ENCODE data around the gene GPR3.
"Not testable (repeated sequence)": the region's sequence is repeated elsewhere in the genome, so short reads cannot be mapped to it uniquely, and the experiment has no call there.

GPR3 gene

GRCh38 chr1:27431601-27431940, 39.1 kb downstream of the GPR3 start:
- DNase-seq, result no peak

GRCh38 chr1:27432725-27433124, 40.3 kb downstream of the GPR3 start:
- DNase-seq, result not testable (repeated sequence)

DNA sequence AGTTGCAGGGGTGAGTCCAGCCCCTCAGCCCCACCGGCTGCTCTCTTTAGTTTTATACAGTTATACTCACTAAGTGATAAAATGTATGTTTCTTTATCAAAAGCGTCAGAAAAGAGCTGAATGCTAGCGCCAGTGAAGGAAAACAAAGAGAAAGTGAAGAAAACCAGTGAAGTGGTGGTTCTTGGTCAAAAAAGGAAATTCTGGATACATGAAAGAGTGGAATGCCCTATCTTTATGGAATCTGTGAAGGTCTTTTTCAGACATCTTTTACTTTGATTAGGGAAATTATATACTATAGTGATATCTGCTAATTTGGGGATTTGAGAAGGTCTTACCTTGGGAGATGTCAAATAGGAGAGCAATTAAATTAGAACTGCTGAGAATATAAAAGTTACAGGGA, 41.3 kb downstream of the GPR3 start:
- DNase-seq, result no peak

GRCh38 chr1:27435566-27436203, 43.3 kb downstream of the GPR3 start:
- DNase-seq, result no peak

DNA sequence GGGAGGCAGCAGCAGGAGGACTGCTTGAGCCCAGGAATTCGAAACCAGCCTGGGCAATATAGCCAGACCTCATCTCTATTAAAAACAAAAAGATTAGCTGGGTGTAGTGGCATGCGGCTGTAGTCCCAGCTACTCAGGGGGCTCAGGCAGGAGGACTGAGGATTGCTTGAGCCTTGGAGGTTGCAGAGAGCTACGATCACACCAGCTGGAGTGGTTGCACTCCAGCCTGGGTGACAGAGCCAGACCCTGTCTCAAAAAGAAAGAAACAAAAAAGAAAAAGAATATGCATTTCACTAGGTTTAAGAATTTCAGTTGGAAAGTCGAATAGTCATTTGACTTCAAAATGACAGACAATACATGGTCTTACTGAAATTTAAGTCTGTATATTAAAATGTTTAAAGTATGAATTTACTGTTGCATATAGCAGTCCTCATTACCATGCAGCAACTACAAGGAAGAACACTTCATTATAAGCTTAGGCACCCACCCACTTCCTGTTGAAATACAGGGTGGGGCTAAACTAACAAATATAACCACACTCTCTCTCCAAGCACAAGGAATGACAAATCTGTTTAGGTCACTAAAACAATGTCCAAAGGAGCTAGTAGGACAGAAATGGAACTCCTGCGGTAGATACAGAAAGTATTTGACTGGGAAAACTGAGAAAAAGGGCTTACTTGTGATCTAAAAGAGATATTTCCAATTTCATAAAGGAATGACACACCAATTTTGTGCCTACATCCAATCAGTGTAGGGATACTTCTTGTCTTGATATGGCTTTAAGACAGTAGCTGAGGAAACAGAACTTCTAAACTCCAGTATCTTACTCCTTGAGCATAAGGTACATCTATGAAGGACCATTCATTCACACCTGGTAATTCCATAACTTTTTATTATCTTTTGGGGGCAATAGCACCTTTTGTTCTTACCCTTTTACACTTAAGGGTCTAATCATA, 44.1 kb downstream of the GPR3 start:
- DNase-seq, result no peak

GRCh38 chr1:27438621-27439061, 46.2 kb downstream of the GPR3 start:
- no peak for DNase-seq

- no peak for DNase-seq
Observed at GRCh38 chr1:27439150-27439549, 46.7 kb downstream of the GPR3 start.

GRCh38 chr1:27444632-27445031, 52.2 kb downstream of the GPR3 start:
- no peak for DNase-seq

Measured in NCI-H1105 treated with DMSO at 0.1 percent for 48 hours (cell line).